H1 (cell line): ENCODE results near the gene AP3D1. TPM values are rescaled to one million over a fixed set of nuclear protein-coding genes. Genes with fewer than 3 reads are reported as not detected.

Experiments
- CTCF ChIA-PET: fragments of 300-600 bp; sonication (Branson Sonifier 250); formaldehyde crosslinking; loops from one replicate; lab custom pipeline; 2021; ENCODE audit not compliant: partially characterized antibody; lab: Charles Lee
- POLR2A ChIA-PET: fragments of 300-600 bp; sonication (Branson Sonifier 250); formaldehyde crosslinking; loops from one replicate; lab custom pipeline; 2021; ENCODE audit warnings: inconsistent platforms; ENCODE audit not compliant: partially characterized antibody; lab: Charles Lee
- DNase-seq, 2 experiments: peaks; one replicate each; pipeline versions ENCODE4 v3.0.0 to v3.0.0-alpha.2; 2010 to 2022; ENCODE audit warnings: low spot score in 2 of 2, low read depth in 1 of 2, mixed read lengths in 1 of 2
- FAIRE-seq: peaks from 2 replicates; lab custom pipeline; 2011; peaks lifted over from hg19 to GRCh38; lab: Jason Lieb, UNC
- H2AFZ ChIP-seq: 2 replicates; pipeline ENCODE4 v1.8.1; 2012; ENCODE audit warnings: low read length, inconsistent platforms
- H2AK5ac ChIP-seq: 2 replicates; pipeline ENCODE4 v1.6.1; 2013; ENCODE audit warnings: low read depth, low read length
- H2BK120ac ChIP-seq: replicated peaks from 2 replicates; pipeline ENCODE3; 2013; ENCODE audit warnings: low read depth, low read length, inconsistent platforms
- H2BK12ac ChIP-seq: 2 replicates; pipeline ENCODE4 v1.6.1; 2013; ENCODE audit warnings: low read depth, low read length
- H2BK15ac ChIP-seq: 2 replicates; pipeline ENCODE4 v1.6.1; 2013; ENCODE audit warnings: low read length
- H2BK20ac ChIP-seq: 2 replicates; pipeline ENCODE4 v1.6.1; 2013; ENCODE audit warnings: low read length
- H2BK5ac ChIP-seq: 2 replicates; pipeline ENCODE4 v1.6.1; 2013; ENCODE audit warnings: low read depth, low read length
- H3K14ac ChIP-seq: 2 replicates; pipeline ENCODE4 v1.6.1; 2013; ENCODE audit warnings: inconsistent platforms; ENCODE audit not compliant: insufficient read length
- H3K18ac ChIP-seq: 2 replicates; pipeline ENCODE4 v1.6.1; 2013; ENCODE audit warnings: low read length; ENCODE audit errors: extremely low read depth
- H3K23ac ChIP-seq: 2 replicates; pipeline ENCODE4 v1.6.1; 2013; ENCODE audit warnings: inconsistent platforms; ENCODE audit not compliant: insufficient read length
- H3K23me2 ChIP-seq: 2 replicates; pipeline ENCODE4 v1.6.1; 2013; ENCODE audit warnings: low read depth, low read length
- H3K27ac ChIP-seq: 2 replicates; pipeline ENCODE4 v1.6.1; 2011; ENCODE audit warnings: low read depth, low read length, inconsistent platforms
- H3K27me3 ChIP-seq, 4 experiments: replicated peaks in 1 of 4; 1 replicate in 1 of 4; 2 replicates in 3 of 4; pipeline versions ENCODE4 v1.6.1 to v1.8.1; 2011 to 2013; ENCODE audit warnings: low read length in 3 of 4, mild to moderate bottlenecking in 3 of 4, inconsistent platforms in 2 of 4, mixed read lengths in 2 of 4, moderate library complexity in 1 of 4; ENCODE audit not compliant: control insufficient read depth in 3 of 4, insufficient read depth in 3 of 4; ENCODE audit errors: extremely low read depth in 1 of 4
- H3K36me3 ChIP-seq, 4 experiments: 2 replicates each; pipeline versions ENCODE4 v1.6.1 to v1.8.1; 2011 to 2013; ENCODE audit warnings: mild to moderate bottlenecking in 4 of 4, low read length in 3 of 4, moderate library complexity in 2 of 4, control low read depth in 1 of 4, inconsistent platforms in 1 of 4; ENCODE audit not compliant: insufficient read depth in 4 of 4, control insufficient read depth in 2 of 4
- H3K4ac ChIP-seq: replicated peaks from 2 replicates; pipeline ENCODE3; 2013; ENCODE audit warnings: low read length, low read depth, mixed read lengths, inconsistent platforms; ENCODE audit not compliant: insufficient read length
- H3K4me1 ChIP-seq, 4 experiments: replicated peaks in 1 of 4; 1 replicate in 1 of 4; 2 replicates in 3 of 4; pipeline versions ENCODE4 v1.6.1 to v1.8.1; 2011 to 2013; ENCODE audit warnings: low read length in 3 of 4, inconsistent platforms in 2 of 4, mixed read lengths in 1 of 4; ENCODE audit not compliant: insufficient read depth in 4 of 4, control insufficient read depth in 3 of 4
- H3K4me2 ChIP-seq, 2 experiments: 2 replicates each; pipeline versions ENCODE4 v1.6.1 to v1.8.1; 2011 to 2013; ENCODE audit warnings: low read depth in 2 of 2, low read length in 2 of 2, control low read depth in 1 of 2, inconsistent platforms in 1 of 2, mild to moderate bottlenecking in 1 of 2; ENCODE audit not compliant: insufficient read depth in 1 of 2
- H3K4me3 ChIP-seq, 4 experiments: fragments of 200-600, 300-600 bp in 1 of 4; sonication (generic), shearing (Covaris generic), sonication (Bioruptor Twin) in 1 of 4; 2 replicates each; pipeline versions ENCODE4 v1.5.1 to v1.8.1; 2011 to 2016; ENCODE audit warnings: low read length in 4 of 4, low read depth in 3 of 4, control low read depth in 2 of 4, inconsistent platforms in 2 of 4, mild to moderate bottlenecking in 2 of 4, mixed read lengths in 1 of 4, moderate library complexity in 1 of 4; ENCODE audit not compliant: insufficient read depth in 2 of 4; ENCODE audit errors: extremely low read depth in 1 of 4
- H3K56ac ChIP-seq: replicated peaks from 2 replicates; pipeline ENCODE3; 2013; ENCODE audit warnings: low read depth, mild to moderate bottlenecking, mixed read lengths, low read length, inconsistent platforms; ENCODE audit not compliant: insufficient read length
- H3K79me1 ChIP-seq: 2 replicates; pipeline ENCODE4 v1.6.1; 2013; ENCODE audit warnings: low read depth, low read length, control low read depth
- H3K79me2 ChIP-seq, 2 experiments: 2 replicates each; pipeline versions ENCODE4 v1.6.1 to v1.8.1; 2012 to 2013; ENCODE audit warnings: low read length in 2 of 2, mild to moderate bottlenecking in 2 of 2, inconsistent platforms in 1 of 2; ENCODE audit not compliant: insufficient read depth in 2 of 2, control insufficient read depth in 1 of 2
- H3K9ac ChIP-seq, 4 experiments: replicated peaks in 1 of 4; 1 replicate in 1 of 4; 2 replicates in 3 of 4; pipeline versions ENCODE4 v1.6.1 to v1.8.1; 2011 to 2013; ENCODE audit warnings: low read depth in 3 of 4, low read length in 3 of 4, control low read depth in 2 of 4, mild to moderate bottlenecking in 2 of 4, moderate library complexity in 2 of 4, inconsistent platforms in 1 of 4; ENCODE audit errors: extremely low read depth in 1 of 4
- H3K9me3 ChIP-seq, 2 experiments: 2 replicates each; pipeline versions ENCODE4 v1.6.1 to v1.8.1; 2012 to 2013; ENCODE audit warnings: mild to moderate bottlenecking in 2 of 2, moderate library complexity in 2 of 2, control low read depth in 1 of 2, inconsistent platforms in 1 of 2, low read depth in 1 of 2, low read length in 1 of 2, mixed read lengths in 1 of 2; ENCODE audit not compliant: insufficient read depth in 2 of 2
- H4K20me1 ChIP-seq, 2 experiments: replicated peaks in 1 of 2; 2 replicates each; pipeline versions ENCODE3 to v1.8.1; 2011 to 2013; ENCODE audit warnings: inconsistent platforms in 2 of 2, low read length in 2 of 2, mild to moderate bottlenecking in 1 of 2; ENCODE audit not compliant: insufficient read depth in 2 of 2, control insufficient read depth in 1 of 2
- H4K5ac ChIP-seq: 2 replicates; pipeline ENCODE4 v1.6.1; 2013; ENCODE audit warnings: low read length, low read depth, mixed read lengths, inconsistent platforms; ENCODE audit not compliant: insufficient read length
- H4K8ac ChIP-seq: 2 replicates; pipeline ENCODE4 v1.8.0; 2013; ENCODE audit warnings: mild to moderate bottlenecking, moderate library complexity, low read length, inconsistent platforms; ENCODE audit not compliant: insufficient read depth; ENCODE audit errors: extremely low read depth
- H4K91ac ChIP-seq: replicated peaks from 2 replicates; pipeline ENCODE3; 2013; ENCODE audit warnings: low read length, mixed read lengths, inconsistent platforms; ENCODE audit not compliant: insufficient read length
- ATF3 ChIP-seq: IDR thresholded peaks from 2 replicates; pipeline ENCODE4 v1.6.1; 2011; ENCODE audit warnings: low read depth, mild to moderate bottlenecking, low read length; ENCODE audit not compliant: insufficient read depth
- CBX5 ChIP-seq: fragments of 300-800, 300-1000 bp; sonication (generic); IDR thresholded peaks from 2 replicates; pipeline ENCODE4 v1.7.1; 2016; ENCODE audit warnings: antibody characterized with exemption, low read length, low read depth
- HDAC6 ChIP-seq: IDR thresholded peaks from one replicate; pipeline ENCODE4 v1.7.1; 2012; ENCODE audit warnings: low read depth, mild to moderate bottlenecking, inconsistent platforms, low read length, moderate library complexity
- JUN ChIP-seq: IDR thresholded peaks from 2 replicates; pipeline ENCODE4 v1.6.1; 2011; ENCODE audit warnings: low read depth, mild to moderate bottlenecking, improper control_type of control experiment, low read length
- SIRT6 ChIP-seq: IDR thresholded peaks from one replicate; pipeline ENCODE4 v1.7.1; 2012; ENCODE audit warnings: low read length, inconsistent platforms
- SRF ChIP-seq: IDR thresholded peaks from 2 replicates; pipeline ENCODE4 v1.6.1; 2011; ENCODE audit warnings: mild to moderate bottlenecking, low read depth, low read length, moderate library complexity
- YY1 ChIP-seq: IDR thresholded peaks from 2 replicates; pipeline ENCODE4 v1.6.1; 2011; ENCODE audit warnings: low read depth, mild to moderate bottlenecking, low read length
- WGBS, 2 experiments: shearing (Covaris generic) in 1 of 2; methylation state at CpG; one replicate each; pipeline versions ENCODE4 v1.1.6 to v1.1.7; 2013 to 2015; ENCODE audit warnings: low lambda C conversion rate in 2 of 2, mixed read lengths in 2 of 2, inconsistent platforms in 1 of 2, low coverage in 1 of 2, missing lambda C conversion rate in 1 of 2; ENCODE audit not compliant: insufficient replicate concordance in 2 of 2, insufficient coverage in 1 of 2, insufficient read length in 1 of 2; ENCODE audit errors: extremely low coverage in 1 of 2, missing lambda C conversion rate in 1 of 2; 5-methylcytosine and 5-hydroxymethylcytosine counted together
- polyA plus RNA-seq, 7 experiments: library from polyadenylated mRNA; depleted of rRNA in 3 of 7; stranded (reverse) in 5 of 7; unstranded in 2 of 7; fragments of >200 nt in 5 of 7; fragments of 200-250 nt in 2 of 7; gene quantifications; 1 replicate in 5 of 7; 2 replicates in 1 of 7; 4 replicates in 1 of 7; pipeline versions ENCODE4 v1.2.1 to v1.2.3, GENCODE V29; 2011 to 2013; ENCODE audit warnings: missing spikeins in 2 of 7, mixed read lengths in 2 of 7
- total RNA-seq: library from RNA; stranded (reverse); fragmentation: NEBNext Ultra II Directional; extraction: Animal tissue kit (Norgen Biotek cat#: 25700); gene quantifications from 2 replicates; pipeline ENCODE4 v1.2.1, GENCODE V29; 2021

Gene AP3D1
- total and polyA plus RNA-seq, 2 of the 8 experiments (the other 6 are each of a cell fraction or from before 2014, with no cell fraction given): 161 to 174 TPM

- Histone ChIP-seq H3K9ac (no peak overlapping the region; a peak in 1 of 7 replicates), H3K23ac (no peak overlapping the region), H3K4ac (no peak overlapping the region), H3K4me1 (peaks cover 4 to 32% (median 24%) of the 10 kb centered on the region in 4 experiments), H2BK20ac (no peak overlapping the region), H3K79me1 (no peaks in the 10 kb centered on the region), H3K27me3 (no peaks in the 10 kb centered on the region), H3K23me2 (peaks cover 5% of the 10 kb centered on the region; the same call in 1 of the 2 replicates), H3K4me2 (no peak overlapping the region), H4K8ac (peak overlapping the region; percentile 91), H3K14ac (no peak overlapping the region), H3K36me3 (no peaks in the 10 kb centered on the region), H3K4me3 (no peak overlapping the region), H3K79me2 (no peaks in the 10 kb centered on the region), H2AK5ac (peak overlapping the region; percentile 93; the same call in 1 of the 2 replicates), H2AFZ (no peak overlapping the region), H4K20me1 (no peaks in the 10 kb centered on the region), H3K18ac (0 out of 2 replicates have a peak overlapping the region, but pooled peaks have one; percentile 9), H2BK15ac (no peak overlapping the region), H3K9me3 (no peaks in the 10 kb centered on the region), H3K27ac (0 out of 2 replicates have a peak overlapping the region, but pooled peaks have one; percentile 51), H2BK120ac (peak overlapping the region; percentile 64), H3K56ac (no peak overlapping the region), H4K5ac (peak overlapping the region; percentile 21), H2BK5ac (peak overlapping the region; percentile 87), H4K91ac (peak overlapping the region; percentile 91), H2BK12ac (peak overlapping the region; percentile 98)
- CTCF ChIA-PET: interaction anchor here (0.5 to 3.2 kb wide), 8 partner anchors 10 to 229 kb away, joined by 3 to 16 read pairs (median 4); no protein-coding TSS in a partner anchor
- DNase-seq (no peak), FAIRE-seq (no peak)
- POLR2A ChIA-PET: interaction anchor here (0.7 to 22.2 kb wide), 9 partner anchors 10 to 211 kb away, joined by 3 to 524 read pairs (median 3); no protein-coding TSS in a partner anchor
- WGBS, 2 experiments: 94% methylated on average over 23 of the region's 27 CpGs; no CpG with 5 or more reads in 1 of the 2 experiments
- TF ChIP-seq CBX5 (no peak), HDAC6 (no peak), ATF3 (no peak), SIRT6 (no peak), JUN (no peak), SRF (no peak), YY1 (no peak)
Observed at GRCh38 chr19:2058570-2059421, 92.6 kb downstream of the AP3D1 start.
